Measurements from ENCODE around the gene DCDC1.

DCDC1 gene

DNA sequence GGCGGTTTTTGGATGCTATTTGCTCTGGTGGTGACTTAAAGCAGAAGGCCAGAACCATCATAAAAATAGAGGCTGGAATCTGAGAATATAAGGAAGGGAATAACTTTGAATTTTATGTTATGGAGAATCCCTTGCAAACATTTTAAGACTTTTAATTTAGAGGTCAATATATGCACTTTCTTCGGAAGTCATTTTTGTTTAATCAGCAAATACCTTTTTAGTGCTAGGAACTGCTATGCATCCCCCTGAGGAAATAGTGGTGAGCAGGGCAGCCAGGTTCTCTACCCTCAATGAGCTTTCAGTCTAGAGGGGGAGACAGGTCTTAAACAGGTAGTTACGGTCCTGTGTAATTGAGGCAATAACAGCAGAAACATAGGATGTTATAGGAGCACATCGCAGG lies 516.9 kb downstream of the DCDC1 start:
- no peak for DNase-seq

DNA sequence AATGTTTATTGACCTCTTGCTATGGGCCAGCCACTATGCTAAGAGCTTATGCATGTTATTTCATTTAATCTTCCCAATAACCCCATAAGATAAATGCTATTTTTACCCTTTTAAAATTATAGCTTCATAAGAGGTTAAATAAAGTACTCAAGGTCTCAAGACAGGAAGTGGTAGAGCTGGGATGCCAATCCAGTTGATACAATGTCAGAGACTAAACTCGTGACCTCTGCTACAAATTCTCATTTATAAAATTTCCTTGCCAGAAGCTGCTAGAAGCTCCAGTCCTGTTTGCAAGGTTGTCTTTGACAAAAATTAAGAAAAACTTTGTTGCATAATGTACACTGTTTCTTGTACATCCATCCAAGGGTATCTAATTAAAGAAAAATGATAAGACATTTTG lies 517.4 kb downstream of the DCDC1 start:
- DNase-seq = no peak

DNA sequence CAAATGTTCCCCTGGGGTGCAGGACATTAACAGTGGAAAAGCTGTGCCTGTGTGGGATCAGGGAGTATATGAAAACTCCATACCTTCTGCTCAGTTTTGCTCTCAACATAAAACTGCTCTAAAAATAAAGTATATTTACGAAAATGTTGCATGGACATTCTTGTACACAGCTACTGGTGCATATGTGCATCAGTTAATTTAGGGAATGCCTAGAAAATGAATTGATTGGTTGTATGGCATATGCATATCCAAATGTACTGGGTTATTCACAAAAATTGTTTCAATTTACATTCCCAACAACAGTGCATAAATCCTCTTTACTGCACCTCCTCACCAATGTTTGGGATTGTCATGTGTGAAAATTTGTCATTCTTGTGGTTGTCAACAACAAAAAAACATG lies 532.3 kb downstream of the DCDC1 start:
- DNase-seq = no peak

DNA sequence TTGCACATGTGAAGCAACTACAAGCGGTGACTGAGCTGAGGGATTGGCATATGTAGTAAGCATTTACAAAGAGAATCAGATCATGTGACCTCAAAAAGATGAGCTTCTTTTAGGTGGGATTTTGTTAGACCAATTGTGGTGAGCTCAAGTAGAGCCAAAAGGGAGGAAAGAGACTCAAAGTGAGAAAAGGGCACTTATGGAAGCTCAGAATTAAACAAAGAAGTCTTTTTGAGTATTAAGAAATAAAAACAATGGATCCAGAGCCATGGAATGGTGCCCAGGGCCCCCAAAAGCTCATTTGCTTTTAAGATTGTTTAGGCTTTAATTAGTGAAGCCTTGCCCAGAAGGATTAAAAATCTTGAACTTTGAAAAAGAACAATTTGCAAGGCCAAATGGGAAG lies 536.7 kb downstream of the DCDC1 start:
- DNase-seq = no peak

DNA sequence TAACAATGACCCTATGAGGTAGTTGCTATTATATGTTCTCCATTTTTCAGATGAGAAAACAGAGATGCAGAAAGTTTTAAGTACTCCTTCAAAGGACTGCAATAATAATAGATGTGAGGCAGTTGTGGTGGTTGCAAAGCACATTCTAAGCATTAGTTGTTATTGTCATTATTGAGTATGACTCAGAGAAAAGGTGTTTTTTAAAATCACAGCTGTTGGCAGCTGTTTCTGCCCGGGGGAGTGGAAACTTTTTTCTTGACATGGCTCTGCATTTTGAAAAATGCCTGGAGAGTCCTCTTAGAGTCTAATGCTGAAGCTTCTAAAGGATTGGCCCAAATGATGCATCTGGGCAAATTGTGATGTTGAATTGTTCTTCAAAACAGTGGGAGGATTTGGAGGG lies 538.9 kb downstream of the DCDC1 start:
- DNase-seq = no peak

GRCh38 chr11:30826911-30827310 lies 542.6 kb downstream of the DCDC1 start:
- no peak for DNase-seq

DNA sequence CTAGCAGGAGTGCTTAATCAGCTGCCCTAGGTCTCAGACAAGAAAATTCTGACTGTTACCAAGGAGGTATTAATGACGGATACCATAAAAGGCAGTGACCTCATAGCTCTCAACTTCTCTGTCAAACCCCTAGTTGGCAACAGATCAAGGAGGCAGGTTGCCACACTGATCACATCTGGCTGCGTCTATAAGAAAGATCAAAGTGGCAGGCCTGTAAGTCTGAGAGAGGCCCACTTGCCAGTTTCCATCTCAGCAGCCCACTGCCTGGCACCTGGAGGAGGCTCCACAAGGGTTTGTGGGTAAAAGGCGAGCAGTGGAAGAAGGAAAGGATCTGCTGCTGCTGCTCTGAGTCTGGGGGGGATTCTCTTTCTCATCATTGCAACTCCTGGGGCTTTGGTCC lies 543.8 kb downstream of the DCDC1 start:
- no peak for DNase-seq

DNA sequence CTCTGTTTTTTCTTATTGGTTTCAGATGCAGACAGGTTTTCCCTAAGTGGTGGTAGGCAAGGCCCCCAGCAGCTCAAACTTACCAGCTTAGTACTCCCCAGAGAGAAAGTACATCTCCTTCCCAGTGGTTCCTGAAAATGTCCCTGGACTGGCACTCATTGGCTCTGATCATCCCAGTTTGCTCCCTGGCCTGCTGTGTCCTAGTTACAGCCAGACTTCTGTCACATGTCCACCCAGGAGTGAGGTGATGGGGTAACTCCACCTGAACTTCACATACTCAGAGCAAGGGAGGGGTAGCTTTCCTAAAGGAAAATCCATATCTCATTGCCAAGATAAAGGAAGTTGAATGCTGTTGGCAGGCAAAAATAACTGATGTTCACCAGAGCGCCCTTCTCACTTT lies 546.4 kb downstream of the DCDC1 start:
- DNase-seq = no peak

DNA sequence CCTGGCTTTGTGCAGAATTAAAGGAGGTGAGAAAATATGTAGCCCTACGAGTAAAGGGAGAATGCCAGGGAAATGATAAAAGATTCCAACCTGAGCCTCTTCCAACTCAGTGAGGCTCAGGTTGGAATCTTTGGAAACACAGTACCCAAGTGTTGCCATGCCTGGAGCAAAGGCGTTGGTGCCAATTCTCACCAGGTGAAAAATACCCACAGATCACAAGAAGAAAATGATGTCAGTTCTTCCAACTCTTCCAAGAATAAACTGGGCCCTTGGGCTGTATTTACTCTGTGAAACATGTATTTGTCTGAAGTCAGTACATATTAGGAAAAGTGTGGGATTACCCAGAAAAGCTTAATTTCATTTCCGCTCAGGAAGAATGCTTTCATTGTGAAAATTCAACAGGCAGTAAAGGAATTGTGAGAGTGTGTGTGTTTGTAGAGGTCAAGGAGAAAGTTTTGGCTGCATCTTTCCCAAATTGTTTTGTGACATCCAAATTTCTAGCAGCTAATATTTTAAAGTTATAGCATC lies 548.0 kb downstream of the DCDC1 start:
- DNase-seq = no peak

DNA sequence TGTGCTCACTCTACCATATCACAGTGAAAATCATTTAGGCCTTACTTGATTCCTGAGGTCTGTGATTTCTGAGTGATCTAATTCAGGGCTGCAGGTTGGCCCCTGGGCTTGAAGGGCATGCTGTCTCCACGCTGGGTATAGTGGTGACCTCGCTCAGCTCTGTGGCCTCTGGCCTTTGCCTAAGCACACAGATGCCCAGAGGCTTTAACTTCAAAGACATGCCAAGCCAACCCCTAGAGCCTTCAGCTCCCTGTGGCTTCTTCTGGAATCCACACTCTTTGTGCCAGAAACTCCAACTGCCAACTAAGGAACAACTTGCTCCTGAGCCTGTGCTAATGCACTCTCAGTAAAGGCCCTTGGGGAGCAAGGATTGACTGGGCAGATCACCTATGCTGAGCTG lies 550.8 kb downstream of the DCDC1 start:
- DNase-seq = no peak

DNA sequence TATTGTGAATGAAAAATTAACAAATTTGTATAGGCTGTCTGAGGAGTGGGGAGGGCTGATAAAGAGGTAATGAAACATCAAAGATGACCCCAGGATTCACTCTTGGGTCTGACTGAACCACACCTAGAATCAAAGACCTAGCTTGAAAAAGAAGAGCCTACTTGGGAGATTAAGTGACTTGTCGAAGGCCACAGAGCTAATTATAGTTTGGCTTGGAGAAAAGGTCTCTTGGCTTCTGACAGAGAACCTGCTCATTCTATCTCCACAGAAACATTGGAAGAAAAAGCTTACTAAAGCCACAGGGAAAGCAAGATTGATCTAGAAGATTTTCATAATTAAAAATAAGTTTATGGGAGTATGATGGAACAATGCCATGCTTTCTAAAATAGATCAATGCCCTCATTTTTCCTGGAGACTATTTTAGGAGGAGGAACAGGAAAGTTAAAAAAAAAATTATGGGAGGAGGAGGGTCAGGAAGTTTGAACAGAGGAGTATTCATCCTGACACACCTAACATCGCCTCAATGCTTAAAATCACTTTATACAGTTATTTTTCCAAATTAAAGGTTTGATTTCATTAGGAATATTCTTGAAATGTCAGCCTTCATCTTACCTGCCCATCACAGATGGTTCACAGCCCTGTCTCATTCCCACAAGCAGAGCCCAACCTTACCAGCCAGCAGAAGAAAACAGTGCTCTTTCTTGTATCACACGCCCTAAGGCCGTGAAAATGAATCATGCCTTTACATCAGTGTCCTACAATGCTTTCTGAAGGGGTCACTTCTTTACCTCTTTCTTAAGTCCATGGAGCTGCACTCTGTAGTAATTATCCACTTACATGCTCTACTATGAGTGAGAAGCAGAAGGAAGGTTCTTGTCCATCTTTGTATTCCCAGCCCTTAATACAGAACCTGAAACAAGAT lies 552.3 kb downstream of the DCDC1 start:
- DNase-seq = no peak

DNA sequence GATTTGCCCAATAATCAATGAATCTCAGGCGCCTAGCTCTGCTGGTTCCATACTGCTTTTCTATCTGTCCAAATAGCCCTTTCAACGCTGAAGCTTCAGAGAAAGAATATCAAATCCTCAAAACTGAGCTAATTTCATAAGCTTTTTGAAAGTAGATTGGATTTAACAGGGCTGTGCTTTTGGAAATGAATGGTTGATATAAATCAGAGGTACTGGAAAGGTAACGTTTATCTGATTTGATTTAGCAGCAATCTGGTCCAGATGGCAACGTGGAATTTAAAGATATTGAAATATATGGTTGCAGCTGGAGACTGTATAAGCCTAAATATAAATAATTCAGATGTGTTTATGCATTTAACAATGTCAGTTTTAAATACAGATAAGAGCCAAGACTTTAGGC lies 553.9 kb downstream of the DCDC1 start:
- DNase-seq = no peak

DNA sequence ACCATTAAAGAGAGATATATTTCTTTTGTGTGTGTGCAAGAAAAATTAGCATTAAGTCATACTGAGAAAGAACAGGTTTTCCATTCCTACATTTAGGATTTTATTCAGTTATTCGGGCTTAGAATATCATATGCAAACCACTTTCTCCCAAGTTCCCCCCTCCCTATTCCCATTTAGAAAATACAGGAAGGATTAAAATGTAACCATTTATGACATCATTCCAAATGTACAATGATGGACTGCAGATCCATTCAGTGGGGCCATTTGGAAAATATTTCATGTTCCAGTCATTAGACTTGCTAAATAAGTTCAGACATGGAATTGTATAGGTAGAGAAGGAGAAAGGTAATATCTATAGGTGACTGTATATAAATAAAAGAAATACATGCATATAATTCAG lies 554.8 kb downstream of the DCDC1 start:
- DNase-seq = no peak

All from C1 segment of cervical spinal cord (tissue), 14 donors.